HFFc6 (cell line): ENCODE data around the gene DHX34. TPM values are rescaled to one million over a fixed set of nuclear protein-coding genes. Genes with fewer than 3 reads are reported as not detected.

Experiments used
- DNase-seq: peaks from one replicate; pipeline ENCODE4 v3.0.0-alpha.2; 2018
- H3K27ac Mint-ChIP-seq: 2 replicates; pipeline ENCODE4 v1.8.0; 2020; ENCODE audit warnings: mild to moderate bottlenecking, mixed read lengths
- H3K27me3 Mint-ChIP-seq: 2 replicates; pipeline ENCODE4 v1.8.0; 2021; ENCODE audit warnings: mild to moderate bottlenecking, moderate library complexity, mixed read lengths; ENCODE audit not compliant: insufficient read depth
- H3K36me3 Mint-ChIP-seq: 2 replicates; pipeline ENCODE4 v1.8.0; 2021; ENCODE audit warnings: low read depth, mixed read lengths
- H3K4me1 Mint-ChIP-seq: 2 replicates; pipeline ENCODE4 v1.8.0; 2020; ENCODE audit warnings: low read depth, mixed read lengths
- H3K4me3 Mint-ChIP-seq: 2 replicates; pipeline ENCODE4 v1.8.0; 2020; ENCODE audit warnings: mild to moderate bottlenecking, moderate library complexity, mixed read lengths
- H3K9me3 Mint-ChIP-seq: 2 replicates; pipeline ENCODE4 v1.8.0; 2020; ENCODE audit warnings: mild to moderate bottlenecking, mixed read lengths
- CTCF ChIP-seq: fragments of 200-600 bp; sonication (generic); IDR thresholded peaks from 2 replicates; pipeline ENCODE4 v1.5.0; 2021; ENCODE audit warnings: antibody characterized with exemption, mild to moderate bottlenecking
- total RNA-seq, 6 experiments: library from RNA; stranded (reverse); fragmentation: NEBNext Ultra II Directional; extraction: Animal tissue kit (Norgen Biotek cat#: 25700); gene quantifications; 2 replicates in 1 of 6; 3 replicates in 5 of 6; pipeline ENCODE4 v1.2.3, GENCODE V29; 2021

The DHX34 gene
- total RNA-seq, 6 experiments from 2014 or later = 11.8 to 14.4 (median 12.6) TPM

- Mint-ChIP-seq H3K4me3 (no peak overlapping the region), H3K27me3 (peaks cover 18% of the 10 kb centered on the region)
- no peak for TF ChIP-seq CTCF
These were observed 67.5 kb downstream of the DHX34 start for GRCh38 chr19:47416643-47416985.

GRCh38 chr19:47417107-47417745 lies 68.1 kb downstream of the DHX34 start:
- Mint-ChIP-seq H3K9me3 (no peaks in the 10 kb centered on the region), H3K4me3 (peak overlapping the region; percentile 89), H3K27me3 (peaks cover 21% of the 10 kb centered on the region), H3K36me3 (peaks cover 12% of the 10 kb centered on the region), H3K4me1 (peaks cover 35% of the 10 kb centered on the region), H3K27ac (no peak overlapping the region)
- no peak for DNase-seq
- TF ChIP-seq CTCF = no peak

More at GRCh38 chr19:47416643-47416985, 67.5 kb downstream of the DHX34 start:
- Mint-ChIP-seq H3K27ac (no peak overlapping the region), H3K36me3 (peaks cover 12% of the 10 kb centered on the region), H3K4me1 (peaks cover 30% of the 10 kb centered on the region), H3K9me3 (no peaks in the 10 kb centered on the region)
- DNase-seq = no peak

GRCh38 chr19:47417746-47418691 lies 68.9 kb downstream of the DHX34 start:
- DNase-seq = no peak
- TF ChIP-seq CTCF = no peak
- Mint-ChIP-seq H3K4me3 (peak overlapping the region; percentile 89), H3K27me3 (peaks cover 29% of the 10 kb centered on the region), H3K9me3 (no peaks in the 10 kb centered on the region), H3K4me1 (peaks cover 43% of the 10 kb centered on the region), H3K27ac (peak overlapping the region; percentile 5; the same call in 1 of the 2 replicates), H3K36me3 (peaks cover 12% of the 10 kb centered on the region)

- peaks cover 8% of the 10 kb centered on the region for H3K36me3 Mint-ChIP-seq
- peaks cover 33% of the 10 kb centered on the region for H3K27me3 Mint-ChIP-seq
- H3K4me1 Mint-ChIP-seq = peaks cover 46% of the 10 kb centered on the region
- H3K27ac Mint-ChIP-seq = peak overlapping the region; percentile 5; the same call in 1 of the 2 replicates
- no peak for TF ChIP-seq CTCF
- DNase-seq = no peak
- no peaks in the 10 kb centered on the region for H3K9me3 Mint-ChIP-seq
- H3K4me3 Mint-ChIP-seq = peak overlapping the region; percentile 89
These were observed 69.5 kb downstream of the DHX34 start for GRCh38 chr19:47418692-47419029.

GRCh38 chr19:47419030-47419783 lies 70.1 kb downstream of the DHX34 start, which contains the start of gene MEIS3:
Gene MEIS3 (minus strand): TSS chr19:47419527. CDS start chr19:47419081, 446 bp downstream.
- TF ChIP-seq CTCF = no peak
- no peak for DNase-seq
- Mint-ChIP-seq H3K4me3 (peak within 1 kb of the TSS; percentile 89), H3K27ac (peak within 1 kb of the TSS; percentile 5; the same call in 1 of the 2 replicates), H3K4me1 (peaks cover 46% of the 10 kb centered on the region), H3K9me3 (no peaks in the 10 kb centered on the region), H3K27me3 (peaks cover 35% of the 10 kb centered on the region), H3K36me3 (peaks cover 3% of the 10 kb centered on the region)
